ENCODE data around the gene APOC3.
"Not testable (repeated sequence)": the region's sequence is repeated elsewhere in the genome, so short reads cannot be mapped to it uniquely, and the experiment has no call there.

APOC3 gene

GRCh38 chr11:116825854-116826750 is 3.6 kb upstream of the APOC3 start:
- H3K9me3 ChIP-seq (ENCODE audit: control insufficient read depth, low read length), result no peaks in the 10 kb centered on the region

GRCh38 chr11:116826751-116827431 is 2.8 kb upstream of the APOC3 start:
- H3K4me3 ChIP-seq (ENCODE audit: low read length), result no peak overlapping the region
- peaks cover 14% of the 10 kb centered on the region for H3K4me1 ChIP-seq (ENCODE audit: control insufficient read depth, insufficient read depth, low read length)
- no peaks in the 10 kb centered on the region for H3K9me3 ChIP-seq (ENCODE audit: control insufficient read depth, low read length)
- no peak overlapping the region for H3K9ac ChIP-seq (ENCODE audit: low read length)
- H3K36me3 ChIP-seq (ENCODE audit: control insufficient read depth, insufficient read depth, low read length), result no peaks in the 10 kb centered on the region
- H3K27me3 ChIP-seq (ENCODE audit: control insufficient read depth, insufficient read depth, low read length), result no peaks in the 10 kb centered on the region

More at GRCh38 chr11:116825854-116826750, 3.6 kb upstream of the APOC3 start:
- no peak overlapping the region for H3K9ac ChIP-seq (ENCODE audit: low read length)
- H3K36me3 ChIP-seq (ENCODE audit: control insufficient read depth, insufficient read depth, low read length), result no peaks in the 10 kb centered on the region
- peaks cover 8% of the 10 kb centered on the region for H3K4me1 ChIP-seq (ENCODE audit: control insufficient read depth, insufficient read depth, low read length)
- H3K27me3 ChIP-seq (ENCODE audit: control insufficient read depth, insufficient read depth, low read length), result no peaks in the 10 kb centered on the region
- no peak overlapping the region for H3K4me3 ChIP-seq (ENCODE audit: low read length)

- Histone ChIP-seq H3K36me3 (ENCODE audit: control insufficient read depth, insufficient read depth, low read length) (no peaks in the 10 kb centered on the region), H3K4me1 (ENCODE audit: control insufficient read depth, insufficient read depth, low read length) (peaks cover 20% of the 10 kb centered on the region), H3K9me3 (ENCODE audit: control insufficient read depth, low read length) (no peaks in the 10 kb centered on the region), H3K9ac (ENCODE audit: low read length) (no peak overlapping the region), H3K4me3 (ENCODE audit: low read length) (no peak overlapping the region), H3K27me3 (ENCODE audit: control insufficient read depth, insufficient read depth, low read length) (no peaks in the 10 kb centered on the region)
Observed at GRCh38 chr11:116827461-116827860, 2.2 kb upstream of the APOC3 start.

- Histone ChIP-seq H3K4me3 (ENCODE audit: low read length) (no peak overlapping the region), H3K9me3 (ENCODE audit: control insufficient read depth, low read length) (no peaks in the 10 kb centered on the region), H3K36me3 (ENCODE audit: control insufficient read depth, insufficient read depth, low read length) (no peaks in the 10 kb centered on the region), H3K27me3 (ENCODE audit: control insufficient read depth, insufficient read depth, low read length) (no peaks in the 10 kb centered on the region), H3K4me1 (ENCODE audit: control insufficient read depth, insufficient read depth, low read length) (peaks cover 26% of the 10 kb centered on the region), H3K9ac (ENCODE audit: low read length) (no peak overlapping the region)
Observed at GRCh38 chr11:116828632-116829524, 829 bp upstream of the APOC3 start.

- no peaks in the 10 kb centered on the region for H3K36me3 ChIP-seq (ENCODE audit: control insufficient read depth, insufficient read depth, low read length)
- peaks cover 31% of the 10 kb centered on the region for H3K4me1 ChIP-seq (ENCODE audit: control insufficient read depth, insufficient read depth, low read length)
- no peaks in the 10 kb centered on the region for H3K27me3 ChIP-seq (ENCODE audit: control insufficient read depth, insufficient read depth, low read length)
- H3K9ac ChIP-seq (ENCODE audit: low read length), result no peak overlapping the region
- H3K9me3 ChIP-seq (ENCODE audit: control insufficient read depth, low read length), result no peaks in the 10 kb centered on the region
- H3K4me3 ChIP-seq (ENCODE audit: low read length), result no peak overlapping the region
Observed at GRCh38 chr11:116830184-116830912, 641 bp downstream of the APOC3 start.

GRCh38 chr11:116831790-116832349 is 2.2 kb downstream of the APOC3 start:
- Histone ChIP-seq H3K27me3 (ENCODE audit: control insufficient read depth, insufficient read depth, low read length) (no peaks in the 10 kb centered on the region), H3K36me3 (ENCODE audit: control insufficient read depth, insufficient read depth, low read length) (no peaks in the 10 kb centered on the region), H3K9me3 (ENCODE audit: control insufficient read depth, low read length) (no peaks in the 10 kb centered on the region), H3K9ac (ENCODE audit: low read length) (peak overlapping the region; percentile 12), H3K4me1 (ENCODE audit: control insufficient read depth, insufficient read depth, low read length) (peaks cover 44% of the 10 kb centered on the region), H3K4me3 (ENCODE audit: low read length) (no peak overlapping the region)

- Histone ChIP-seq H3K9ac (ENCODE audit: low read length) (peak overlapping the region; percentile 12), H3K27me3 (ENCODE audit: control insufficient read depth, insufficient read depth, low read length) (no peaks in the 10 kb centered on the region), H3K9me3 (ENCODE audit: control insufficient read depth, low read length) (no peaks in the 10 kb centered on the region), H3K36me3 (ENCODE audit: control insufficient read depth, insufficient read depth, low read length) (no peaks in the 10 kb centered on the region), H3K4me1 (ENCODE audit: control insufficient read depth, insufficient read depth, low read length) (peaks cover 44% of the 10 kb centered on the region), H3K4me3 (ENCODE audit: low read length) (no peak overlapping the region)
Observed at GRCh38 chr11:116832350-116833290, 2.9 kb downstream of the APOC3 start.

- no peaks in the 10 kb centered on the region for H3K9me3 ChIP-seq (ENCODE audit: control insufficient read depth, low read length)
- no peaks in the 10 kb centered on the region for H3K36me3 ChIP-seq (ENCODE audit: control insufficient read depth, insufficient read depth, low read length)
- H3K4me3 ChIP-seq (ENCODE audit: low read length), result no peak overlapping the region
- peaks cover 44% of the 10 kb centered on the region for H3K4me1 ChIP-seq (ENCODE audit: control insufficient read depth, insufficient read depth, low read length)
- H3K9ac ChIP-seq (ENCODE audit: low read length), result no peak overlapping the region
- no peaks in the 10 kb centered on the region for H3K27me3 ChIP-seq (ENCODE audit: control insufficient read depth, insufficient read depth, low read length)
Observed at GRCh38 chr11:116833491-116833815, 3.7 kb downstream of the APOC3 start.

- no peaks in the 10 kb centered on the region for H3K27me3 ChIP-seq (ENCODE audit: control insufficient read depth, insufficient read depth, low read length)
- no peak overlapping the region for H3K4me3 ChIP-seq (ENCODE audit: low read length)
- H3K36me3 ChIP-seq (ENCODE audit: control insufficient read depth, insufficient read depth, low read length), result no peaks in the 10 kb centered on the region
- peaks cover 44% of the 10 kb centered on the region for H3K4me1 ChIP-seq (ENCODE audit: control insufficient read depth, insufficient read depth, low read length)
- no peaks in the 10 kb centered on the region for H3K9me3 ChIP-seq (ENCODE audit: control insufficient read depth, low read length)
- no peak overlapping the region for H3K9ac ChIP-seq (ENCODE audit: low read length)
Observed at GRCh38 chr11:116833816-116834534, 4.3 kb downstream of the APOC3 start.

- H3K9me3 ChIP-seq (ENCODE audit: control insufficient read depth, low read length); H3K27me3 ChIP-seq (ENCODE audit: control insufficient read depth, insufficient read depth, low read length); H3K4me3 ChIP-seq (ENCODE audit: low read length); H3K9ac ChIP-seq (ENCODE audit: low read length); H3K36me3 ChIP-seq (ENCODE audit: control insufficient read depth, insufficient read depth, low read length): not testable (repeated sequence)
- H3K4me1 ChIP-seq (ENCODE audit: control insufficient read depth, insufficient read depth, low read length), result peaks cover 40% of the 10 kb centered on the region
Observed at GRCh38 chr11:116834535-116835041, 4.9 kb downstream of the APOC3 start.

Data from mucosa of stomach (tissue), 1 donor.